Lung (tissue), 12 donors: ENCODE results near the gene SENP7. TPM values are rescaled to one million over a fixed set of nuclear protein-coding genes. Genes with fewer than 3 reads are reported as not detected.
"Not testable (repeated sequence)": the region's sequence is repeated elsewhere in the genome, so short reads cannot be mapped to it uniquely, and the experiment has no call there.

ENCODE experiments used
- ATAC-seq: fragments of 200-7000 bp; cut with Tn5 transposase; one replicate; pipeline ENCODE4 v1.9.1; 2020; ENCODE audit warnings: moderate number of reproducible peaks; ENCODE audit not compliant: insufficient read depth, low FRiP score
- DNase-seq, 3 donors: peaks; one replicate each; pipeline ENCODE4 v3.0.0-alpha.2; 2013 to 2017
- H3K27ac ChIP-seq, 2 donors: one replicate each; pipeline ENCODE4 v1.5.1; 2013; ENCODE audit warnings: mild to moderate bottlenecking in 2 of 2, moderate library complexity in 2 of 2, control low read depth in 1 of 2, inconsistent platforms in 1 of 2, low read depth in 1 of 2, low read length in 1 of 2
- H3K27me3 ChIP-seq, 3 donors: one replicate each; pipeline ENCODE4 v1.5.1; 2013; ENCODE audit warnings: low read length in 2 of 3; ENCODE audit not compliant: control insufficient read depth in 3 of 3, insufficient read depth in 3 of 3
- H3K36me3 ChIP-seq, 4 donors: one replicate each; pipeline ENCODE4 v1.5.1; 2013; ENCODE audit warnings: low read length in 4 of 4, mild to moderate bottlenecking in 1 of 4, moderate library complexity in 1 of 4; ENCODE audit not compliant: control insufficient read depth in 4 of 4, insufficient read depth in 4 of 4
- H3K4me1 ChIP-seq, 5 donors: one replicate each; pipeline ENCODE4 v1.5.1; 2013; ENCODE audit warnings: low read length in 5 of 5, mild to moderate bottlenecking in 2 of 5, moderate library complexity in 1 of 5; ENCODE audit not compliant: control insufficient read depth in 5 of 5, insufficient read depth in 5 of 5
- H3K4me3 ChIP-seq: one replicate; pipeline ENCODE4 v1.5.1; 2013; ENCODE audit warnings: mild to moderate bottlenecking, control low read depth, moderate library complexity
- H3K9ac ChIP-seq, 2 donors: one replicate each; pipeline ENCODE4 v1.5.1; 2013; ENCODE audit warnings: low read length in 2 of 2, control low read depth in 1 of 2; ENCODE audit not compliant: insufficient read depth in 1 of 2
- H3K9me3 ChIP-seq, 4 donors: one replicate each; pipeline ENCODE4 v1.5.1; 2013; ENCODE audit warnings: low read length in 3 of 4, mild to moderate bottlenecking in 1 of 4, moderate library complexity in 1 of 4; ENCODE audit not compliant: control insufficient read depth in 4 of 4, insufficient read depth in 3 of 4
- CTCF ChIP-seq: IDR thresholded peaks from 2 replicates; pipeline ENCODE4 v1.5.1; 2012; ENCODE audit warnings: mild to moderate bottlenecking; ENCODE audit errors: control extremely low read depth, extremely low read depth
- WGBS, 2 donors: extraction: QIAGEN DNeasy Blood & Tissue Kit; methylation state at CpG; one replicate each; pipeline ENCODE4 v1.1.7; 2013; 5-methylcytosine and 5-hydroxymethylcytosine counted together
- polyA plus RNA-seq, 2 donors: library from polyadenylated mRNA; stranded (reverse); fragments of 200-250 nt; gene quantifications; one replicate each; pipeline ENCODE4 v1.2.1, GENCODE V29; 2013
- total RNA-seq, 2 donors: library from RNA; depleted of rRNA in 1 of 2; stranded (reverse); fragments of >200 nt in 1 of 2; gene quantifications; one replicate each; pipeline ENCODE4 v1.2.1, GENCODE V29; 2014 to 2021
- donor health status: control.
- donor health status: control.
- donor health status: Bipolar disorder and iron deficiency.
- donor health status: healthy.
- donor health status: DM: yes; HTN: yes; CAD: no.

Gene SENP7
- total and polyA plus RNA-seq, 4 donors, result 6.0 to 73.9 (median 11.8) TPM

DNA sequence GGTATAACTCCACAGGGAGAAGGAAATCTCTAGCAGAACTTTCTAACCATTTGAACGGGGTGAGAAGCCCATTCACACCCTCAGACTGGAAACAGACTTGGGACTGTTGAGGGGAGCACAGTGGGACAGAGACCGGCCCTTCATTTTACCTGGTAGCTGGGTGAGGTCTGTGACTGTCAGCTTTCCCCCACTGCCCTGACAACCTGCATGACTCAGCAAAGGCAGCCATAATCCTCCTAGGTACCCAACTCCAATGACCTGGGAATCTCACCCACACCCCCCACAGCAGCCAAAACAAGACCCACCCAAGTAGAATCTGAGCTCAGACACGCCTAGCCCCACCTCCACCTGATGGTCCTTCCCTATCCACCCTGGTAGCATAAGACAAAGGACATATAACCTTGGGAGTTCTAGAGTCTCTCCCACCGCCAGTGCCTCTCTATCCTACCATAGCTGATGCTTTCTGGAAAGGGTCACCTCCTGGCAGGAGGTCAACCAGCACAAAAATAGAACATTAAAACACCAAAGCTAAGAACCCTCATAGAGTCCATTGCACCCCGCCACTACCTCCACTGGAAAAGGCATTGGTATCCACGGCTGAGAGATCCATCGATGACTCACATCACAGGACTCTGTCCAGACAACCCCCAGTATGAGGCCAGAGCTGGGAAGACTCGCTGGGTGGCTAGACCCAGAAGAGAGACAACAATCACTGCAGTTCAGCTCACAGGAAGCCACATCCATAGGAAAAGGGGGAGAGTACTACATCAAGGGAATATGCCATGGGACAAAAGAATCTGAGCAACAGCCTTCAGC, 28.0 kb downstream of the SENP7 start:
- no peak for TF ChIP-seq CTCF
- H3K27me3 ChIP-seq, result no peaks in the 10 kb centered on the region
- ATAC-seq (no peak), DNase-seq (no peak)
- peaks cover 0 to 18% (median 9%) of the 10 kb centered on the region in 4 donors for H3K36me3 ChIP-seq
- peaks cover 0 to 5% (median under 1%) of the 10 kb centered on the region in 4 donors for H3K9me3 ChIP-seq
- H3K4me3 ChIP-seq, result no peak overlapping the region
- H3K27ac ChIP-seq, result no peak overlapping the region
- H3K4me1 ChIP-seq, result peaks cover 0 to 4% (median 0%) of the 10 kb centered on the region in 5 donors
- WGBS, 2 donors, result 95 to 96% methylated on average over 8 of the region's 8 CpGs
- no peak overlapping the region for H3K9ac ChIP-seq

- TF ChIP-seq CTCF, result no peak
- DNase-seq (no peak), ATAC-seq (no peak)
- Histone ChIP-seq H3K4me1 (no peaks in the 10 kb centered on the region), H3K9me3 (peaks cover 0 to 5% (median 0%) of the 10 kb centered on the region in 4 donors), H3K27ac (no peak overlapping the region), H3K36me3 (peaks cover 0 to 21% (median 11%) of the 10 kb centered on the region in 4 donors), H3K4me3 (no peak overlapping the region), H3K9ac (no peak overlapping the region), H3K27me3 (no peaks in the 10 kb centered on the region)
- WGBS, 2 donors, result 61 to 76% methylated on average over 3 of the region's 3 CpGs
Observed at GRCh38 chr3:101478980-101479379, 34.0 kb downstream of the SENP7 start.

DNA sequence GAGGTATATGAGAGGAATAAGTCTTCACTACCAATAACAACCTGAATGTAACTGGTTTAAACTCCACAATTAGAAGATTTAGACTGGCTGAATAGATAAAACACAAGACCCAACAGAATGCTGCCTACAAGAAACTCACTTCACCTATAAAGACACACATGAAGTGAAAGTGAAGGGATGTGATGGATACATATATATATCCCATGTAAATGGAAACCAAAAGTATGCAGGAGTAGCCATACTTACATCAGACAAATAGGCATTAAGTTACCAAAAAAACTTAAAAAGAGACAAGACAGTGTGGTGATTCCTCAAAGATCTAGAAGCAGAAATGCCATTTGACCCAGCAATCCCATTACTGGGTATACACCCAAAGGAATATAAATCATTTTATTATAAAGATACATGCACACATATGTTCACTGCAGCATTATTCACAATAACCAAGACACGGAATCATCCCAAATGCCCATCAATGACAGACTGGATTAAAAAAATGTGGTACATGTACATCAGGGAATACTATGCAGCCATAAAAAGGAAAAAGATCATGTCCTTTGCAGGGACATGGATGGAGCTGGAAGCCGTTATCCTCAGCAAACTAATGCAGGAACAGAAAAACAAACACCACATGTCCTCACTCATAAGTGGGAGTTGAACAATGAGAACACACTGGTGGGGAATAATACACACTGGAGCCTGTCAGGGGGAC, 38.0 kb downstream of the SENP7 start:
- ATAC-seq, DNase-seq, H3K4me3 ChIP-seq, H3K4me1 ChIP-seq, H3K9me3 ChIP-seq, H3K9ac ChIP-seq, H3K27ac ChIP-seq, H3K27me3 ChIP-seq: not testable (repeated sequence)
- peaks cover 0 to 17% (median 5%) of the 10 kb centered on the region in 4 donors for H3K36me3 ChIP-seq
- WGBS, 2 donors, result 95 to 97% methylated on average over 2 of the region's 2 CpGs

DNA sequence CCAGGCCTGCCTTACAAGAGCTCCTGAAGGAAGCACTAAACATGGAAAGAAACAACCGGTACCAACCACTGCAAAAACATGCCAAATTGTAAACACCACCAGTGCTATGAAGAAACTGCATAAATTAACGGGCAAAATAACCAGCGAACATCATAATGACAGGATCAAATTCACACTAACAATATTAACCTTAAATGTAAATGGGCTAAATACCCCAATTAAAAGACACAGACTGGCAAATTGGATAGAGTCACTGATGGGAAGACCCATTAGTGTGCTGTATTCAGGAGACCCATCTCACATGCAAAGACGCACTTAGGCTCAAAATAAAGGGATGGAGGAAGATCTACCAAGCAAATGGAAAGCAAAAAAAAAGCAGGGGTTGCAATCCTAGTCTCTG, 44.3 kb downstream of the SENP7 start:
- H3K4me1 ChIP-seq, H3K9ac ChIP-seq, DNase-seq, H3K27ac ChIP-seq, H3K27me3 ChIP-seq, H3K9me3 ChIP-seq, H3K36me3 ChIP-seq, ATAC-seq, H3K4me3 ChIP-seq: not testable (repeated sequence)
- WGBS, 2 donors, result 97 to 100% methylated on average over 4 of the region's 4 CpGs

DNA sequence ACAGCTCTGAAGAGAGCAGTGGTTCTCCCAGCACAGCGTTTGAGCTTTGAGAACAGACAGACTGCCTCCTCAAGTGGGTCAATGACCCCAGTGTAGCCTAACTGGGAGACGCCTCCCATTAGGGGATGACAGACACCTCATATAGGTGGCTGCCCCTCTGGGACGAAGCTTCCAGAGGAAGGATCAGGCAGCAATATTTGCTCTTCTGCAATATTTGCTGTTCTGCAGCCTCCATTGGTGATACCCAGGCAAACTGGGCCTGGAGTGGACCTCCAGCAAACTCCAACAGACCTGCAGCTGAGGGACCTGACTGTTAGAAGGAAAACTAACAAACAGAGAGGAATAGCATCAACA, 45.7 kb downstream of the SENP7 start:
- not testable (repeated sequence) for H3K4me3 ChIP-seq, DNase-seq, H3K27ac ChIP-seq, H3K4me1 ChIP-seq, H3K36me3 ChIP-seq, H3K27me3 ChIP-seq, ATAC-seq, H3K9me3 ChIP-seq, H3K9ac ChIP-seq
- WGBS, 2 donors, result 85 to 87% methylated on average over 3 of the region's 3 CpGs
